Suprapubic skin (tissue), 4 donors: ENCODE results near the gene ATXN1. TPM values are rescaled to one million over a fixed set of nuclear protein-coding genes. Genes with fewer than 3 reads are reported as not detected.

Experiments
- DNase-seq, 2 donors: peaks; one replicate each; pipeline ENCODE4 v3.0.0-alpha.2; 2019; ENCODE audit warnings: low spot score in 2 of 2
- H3K27ac ChIP-seq: fragments of 200-600 bp; sonication (generic); one replicate; pipeline ENCODE4 v1.5.1; 2019
- H3K27me3 ChIP-seq: fragments of 200-600 bp; sonication (generic); one replicate; pipeline ENCODE4 v1.5.1; 2019
- H3K36me3 ChIP-seq: fragments of 200-600 bp; sonication (generic); one replicate; pipeline ENCODE4 v1.5.1; 2019
- H3K4me1 ChIP-seq: fragments of 200-600 bp; sonication (generic); one replicate; pipeline ENCODE4 v1.5.1; 2019
- H3K4me3 ChIP-seq: fragments of 200-600 bp; sonication (generic); one replicate; pipeline ENCODE4 v1.5.1; 2019; ENCODE audit warnings: mild to moderate bottlenecking
- H3K9me3 ChIP-seq: fragments of 200-600 bp; sonication (generic); one replicate; pipeline ENCODE4 v1.5.1; 2019
- EP300 ChIP-seq: sonication (generic); formaldehyde crosslinking; IDR thresholded peaks from one replicate; pipeline ENCODE4 v1.6.1; 2017; ENCODE audit warnings: antibody characterized with exemption
- POLR2A ChIP-seq, 2 donors: fragments of 450-650 bp; IDR thresholded peaks; one replicate each; pipeline ENCODE4 v1.6.1; 2017; ENCODE audit warnings: antibody characterized with exemption in 2 of 2, mild to moderate bottlenecking in 2 of 2, moderate library complexity in 2 of 2
- POLR2AphosphoS5 ChIP-seq, 3 donors: sonication (generic); formaldehyde crosslinking; IDR thresholded peaks; one replicate each; pipeline ENCODE4 v1.6.1; 2017; ENCODE audit warnings: antibody characterized with exemption in 3 of 3
- WGBS: methylation state at CpG from one replicate; pipeline ENCODE4 v1.1.5; 2018; 5-methylcytosine and 5-hydroxymethylcytosine counted together
- total RNA-seq, 4 donors: library from RNA; depleted of rRNA; stranded (reverse); fragments of >200 nt; gene quantifications; one replicate each; pipeline ENCODE4 v1.1.0, GENCODE V29; 2016
- TF ChIP-seq, protein P1 (sequence below), 2 donors: fragments of 200-600 bp in 1 of 2; fragments of 450-650 bp in 1 of 2; sonication (generic) in 1 of 2; IDR thresholded peaks; one replicate each; pipeline ENCODE4 v1.5.1; 2016 to 2019; ENCODE audit warnings: antibody characterized with exemption in 2 of 2, mild to moderate bottlenecking in 1 of 2, moderate library complexity in 1 of 2

ATXN1 gene
- total RNA-seq, 4 donors from 2014 or later = 32.8 to 95.4 (median 42.4) TPM

- 91% methylated on average over 5 of the region's 5 CpGs for WGBS
- Histone ChIP-seq H3K4me3 (no peak overlapping the region), H3K36me3 (no peaks in the 10 kb centered on the region), H3K27ac (no peak overlapping the region), H3K9me3 (no peaks in the 10 kb centered on the region), H3K27me3 (no peaks in the 10 kb centered on the region), H3K4me1 (peaks cover 10% of the 10 kb centered on the region)
- TF ChIP-seq, protein P1, sequence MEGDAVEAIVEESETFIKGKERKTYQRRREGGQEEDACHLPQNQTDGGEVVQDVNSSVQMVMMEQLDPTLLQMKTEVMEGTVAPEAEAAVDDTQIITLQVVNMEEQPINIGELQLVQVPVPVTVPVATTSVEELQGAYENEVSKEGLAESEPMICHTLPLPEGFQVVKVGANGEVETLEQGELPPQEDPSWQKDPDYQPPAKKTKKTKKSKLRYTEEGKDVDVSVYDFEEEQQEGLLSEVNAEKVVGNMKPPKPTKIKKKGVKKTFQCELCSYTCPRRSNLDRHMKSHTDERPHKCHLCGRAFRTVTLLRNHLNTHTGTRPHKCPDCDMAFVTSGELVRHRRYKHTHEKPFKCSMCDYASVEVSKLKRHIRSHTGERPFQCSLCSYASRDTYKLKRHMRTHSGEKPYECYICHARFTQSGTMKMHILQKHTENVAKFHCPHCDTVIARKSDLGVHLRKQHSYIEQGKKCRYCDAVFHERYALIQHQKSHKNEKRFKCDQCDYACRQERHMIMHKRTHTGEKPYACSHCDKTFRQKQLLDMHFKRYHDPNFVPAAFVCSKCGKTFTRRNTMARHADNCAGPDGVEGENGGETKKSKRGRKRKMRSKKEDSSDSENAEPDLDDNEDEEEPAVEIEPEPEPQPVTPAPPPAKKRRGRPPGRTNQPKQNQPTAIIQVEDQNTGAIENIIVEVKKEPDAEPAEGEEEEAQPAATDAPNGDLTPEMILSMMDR (IDR thresholded peaks at IDR 0.05) = no peak
- TF ChIP-seq POLR2AphosphoS5 (IDR thresholded peaks at IDR 0.05) (no peak), POLR2A (IDR thresholded peaks at IDR 0.05) (no peak), EP300 (no peak)
- no peak for DNase-seq
These were observed 188.9 kb downstream of the ATXN1 start for GRCh38 chr6:16572317-16572716.

DNA sequence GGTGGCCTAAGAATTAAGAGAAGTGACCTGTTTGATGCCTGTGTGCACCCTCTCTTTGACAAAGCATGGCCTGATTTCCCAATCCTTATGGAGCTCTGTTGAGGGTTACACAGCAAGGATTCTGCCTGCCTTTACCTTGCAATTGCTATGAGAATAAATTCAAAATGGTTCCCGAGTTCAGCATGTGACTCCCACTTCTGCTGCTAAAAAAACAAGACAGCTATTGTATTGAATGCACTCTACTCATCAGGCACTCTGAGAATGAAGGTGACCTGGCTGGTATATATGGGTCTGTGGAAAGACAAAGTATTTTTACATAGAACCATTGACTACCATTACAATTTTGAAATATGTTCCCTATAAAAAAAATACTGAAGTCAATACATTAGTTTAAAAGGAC is 190.3 kb downstream of the ATXN1 start:
- Histone ChIP-seq H3K27ac (no peak overlapping the region), H3K9me3 (no peaks in the 10 kb centered on the region), H3K36me3 (no peaks in the 10 kb centered on the region), H3K4me1 (peaks cover 3% of the 10 kb centered on the region), H3K4me3 (no peak overlapping the region), H3K27me3 (no peaks in the 10 kb centered on the region)
- no peak for DNase-seq
- no peak for TF ChIP-seq EP300
- TF ChIP-seq POLR2AphosphoS5 (IDR thresholded peaks at IDR 0.05) = no peak
- no peak for TF ChIP-seq POLR2A (IDR thresholded peaks at IDR 0.05)
- TF ChIP-seq, protein P1 (IDR thresholded peaks at IDR 0.05) = no peak
- WGBS = 97% methylated on average over 1 of the region's 1 CpG

DNA sequence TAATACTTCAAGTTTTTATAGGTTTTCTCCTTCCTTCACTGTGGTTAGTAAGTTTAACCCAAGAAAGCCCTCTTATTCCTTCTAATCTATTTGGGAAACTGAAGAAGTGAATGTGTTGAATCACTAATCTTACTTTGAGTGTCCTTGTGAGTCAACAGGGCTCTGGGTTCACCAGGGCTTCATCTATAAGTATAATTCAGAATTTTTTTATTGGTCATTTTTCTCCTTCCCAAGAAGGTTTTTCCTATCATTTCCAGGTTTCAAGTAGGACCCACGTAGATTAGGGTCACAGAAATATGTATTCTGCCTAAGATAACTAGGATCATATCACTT is 191.1 kb downstream of the ATXN1 start:
- H3K36me3 ChIP-seq = no peaks in the 10 kb centered on the region
- H3K4me1 ChIP-seq = peaks cover 3% of the 10 kb centered on the region
- no peak overlapping the region for H3K27ac ChIP-seq
- H3K27me3 ChIP-seq = no peaks in the 10 kb centered on the region
- no peaks in the 10 kb centered on the region for H3K9me3 ChIP-seq
- H3K4me3 ChIP-seq = no peak overlapping the region
- TF ChIP-seq POLR2A (IDR thresholded peaks at IDR 0.05) (no peak), EP300 (no peak)
- no peak for DNase-seq
- 100% methylated on average over 1 of the region's 1 CpG for WGBS

DNA sequence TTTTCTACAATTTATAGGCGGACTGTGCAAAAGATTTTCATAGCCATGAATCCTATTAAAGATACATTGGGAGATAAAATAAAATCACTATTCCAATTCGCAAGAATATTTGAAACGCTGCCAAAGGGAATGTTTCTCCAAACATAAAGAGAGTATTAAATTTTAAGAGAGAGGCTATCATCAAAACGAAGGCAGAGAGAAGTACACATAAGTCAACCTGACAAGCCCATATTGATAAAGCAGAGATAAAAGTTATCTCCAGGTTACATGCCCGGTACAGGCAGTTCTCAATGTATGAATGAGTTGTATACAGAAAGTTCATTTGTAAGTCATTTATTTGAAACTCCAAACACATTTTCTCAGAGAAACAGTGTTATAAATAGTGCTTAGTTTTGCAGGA is 193.1 kb downstream of the ATXN1 start:
- Histone ChIP-seq H3K36me3 (no peaks in the 10 kb centered on the region), H3K4me3 (no peak overlapping the region), H3K27ac (no peak overlapping the region), H3K9me3 (no peaks in the 10 kb centered on the region), H3K4me1 (peaks cover 3% of the 10 kb centered on the region), H3K27me3 (no peaks in the 10 kb centered on the region)
- no peak for DNase-seq
- TF ChIP-seq POLR2A (IDR thresholded peaks at IDR 0.05) = no peak
- TF ChIP-seq EP300 = no peak
- TF ChIP-seq, protein P1 (IDR thresholded peaks at IDR 0.05) = no peak
- TF ChIP-seq POLR2AphosphoS5 (IDR thresholded peaks at IDR 0.05) = no peak
- 34% methylated on average over 5 of the region's 5 CpGs for WGBS

GRCh38 chr6:16567071-16567470 is 194.2 kb downstream of the ATXN1 start:
- peaks cover 3% of the 10 kb centered on the region for H3K4me1 ChIP-seq
- H3K9me3 ChIP-seq = no peaks in the 10 kb centered on the region
- H3K4me3 ChIP-seq = no peak overlapping the region
- WGBS = 95% methylated on average over 1 of the region's 1 CpG
- no peaks in the 10 kb centered on the region for H3K27me3 ChIP-seq
- H3K36me3 ChIP-seq = no peaks in the 10 kb centered on the region
- no peak for DNase-seq
- H3K27ac ChIP-seq = no peak overlapping the region
- TF ChIP-seq POLR2AphosphoS5 (IDR thresholded peaks at IDR 0.05) (no peak), POLR2A (IDR thresholded peaks at IDR 0.05) (no peak), EP300 (no peak)
- TF ChIP-seq, protein P1 (IDR thresholded peaks at IDR 0.05) = no peak

DNA sequence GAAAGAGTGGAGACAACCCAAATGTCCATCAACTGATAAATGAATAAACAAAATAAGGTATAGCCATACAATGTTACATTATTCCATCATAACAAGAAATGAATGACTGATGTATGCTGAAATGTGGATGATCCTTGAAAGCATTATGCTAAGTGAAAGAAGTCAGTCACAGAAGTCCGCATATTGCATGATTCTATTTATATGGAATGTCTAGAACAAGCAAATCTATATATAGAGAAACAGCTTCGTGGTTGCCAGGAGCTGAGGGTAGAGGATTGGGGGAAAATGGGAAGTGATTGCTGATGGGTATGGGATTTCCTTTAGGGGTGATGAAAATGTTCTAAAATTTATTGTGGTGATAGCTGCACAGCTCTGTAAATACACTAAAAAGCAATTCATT is 196.8 kb downstream of the ATXN1 start:
- TF ChIP-seq EP300 (no peak), POLR2AphosphoS5 (IDR thresholded peaks at IDR 0.05) (no peak), POLR2A (IDR thresholded peaks at IDR 0.05) (no peak)
- TF ChIP-seq, protein P1 (IDR thresholded peaks at IDR 0.05) = no peak
- 60% methylated on average over 2 of the region's 2 CpGs for WGBS
- Histone ChIP-seq H3K9me3 (no peaks in the 10 kb centered on the region), H3K27ac (no peak overlapping the region), H3K27me3 (no peaks in the 10 kb centered on the region), H3K4me3 (no peak overlapping the region), H3K36me3 (no peaks in the 10 kb centered on the region), H3K4me1 (peaks cover 3% of the 10 kb centered on the region)
- DNase-seq = no peak
